Endothelial cell of umbilical vein (primary cell): ENCODE measurements around the gene ASTN1. TPM values are rescaled to one million over a fixed set of nuclear protein-coding genes. Genes with fewer than 3 reads are reported as not detected.

Experiments
- BruUV-seq: library from RNA; stranded (reverse); fragments of 400-500 nt; replicated peaks from 2 replicates; lab custom pipeline; 2021; lab: Mats Ljungman, UMichigan
- CTCF ChIA-PET: fragments of 300-600, 350-600 bp; sonication (Branson Sonifier 250); formaldehyde crosslinking; loops from one replicate; lab custom pipeline; 2021; ENCODE audit warnings: antibody characterized with exemption, inconsistent platforms; lab: Charles Lee
- POLR2A ChIA-PET: fragments of 300-600, 350-600 bp; sonication (Branson Sonifier 250); formaldehyde crosslinking; loops from one replicate; lab custom pipeline; 2021; ENCODE audit warnings: antibody characterized with exemption, inconsistent platforms; lab: Charles Lee
- DNase-seq: peaks from one replicate; pipeline ENCODE4 v3.0.0-alpha.2; 2011; ENCODE audit warnings: low read depth, low spot score
- FAIRE-seq: peaks from 2 replicates; lab custom pipeline; 2011; peaks lifted over from hg19 to GRCh38; lab: Jason Lieb, UNC
- H2AFZ ChIP-seq: 2 replicates; pipeline ENCODE4 v1.6.0; 2012; ENCODE audit warnings: low read depth, low read length, control low read depth, inconsistent platforms
- H3K27ac ChIP-seq: 2 replicates; pipeline ENCODE4 v1.5.1; 2011; ENCODE audit warnings: low read depth, mild to moderate bottlenecking, control low read depth, low read length, moderate library complexity; ENCODE audit not compliant: insufficient read depth
- H3K27me3 ChIP-seq, 2 experiments: 2 replicates each; pipeline versions ENCODE4 v1.6.0 to v1.6.1; 2011; ENCODE audit warnings: low read length in 2 of 2, mixed read lengths in 1 of 2; ENCODE audit not compliant: control insufficient read depth in 2 of 2, insufficient read depth in 2 of 2
- H3K36me3 ChIP-seq, 2 experiments: 2 replicates in 1 of 2; 3 replicates in 1 of 2; pipeline ENCODE4 v1.5.1; 2011; ENCODE audit warnings: low read length in 2 of 2, mild to moderate bottlenecking in 1 of 2, moderate library complexity in 1 of 2; ENCODE audit not compliant: control insufficient read depth in 2 of 2, insufficient read depth in 2 of 2; ENCODE audit errors: extremely low read depth in 1 of 2
- H3K4me1 ChIP-seq: 3 replicates; pipeline ENCODE4 v1.5.1; 2011; ENCODE audit warnings: mild to moderate bottlenecking, low read length; ENCODE audit not compliant: control insufficient read depth, insufficient read depth; ENCODE audit errors: extremely low read depth
- H3K4me2 ChIP-seq: 2 replicates; pipeline ENCODE4 v1.6.1; 2011; ENCODE audit warnings: low read length, control low read depth, mixed read lengths; ENCODE audit not compliant: insufficient read depth
- H3K4me3 ChIP-seq, 3 experiments: fragments of 200-600 bp in 1 of 3; sonication (generic), shearing (Covaris generic) in 1 of 3; replicated peaks in 1 of 3; 2 replicates each; pipeline ENCODE4 v1.5.1; 2011 to 2016; ENCODE audit warnings: control low read depth in 3 of 3, low read length in 3 of 3, mild to moderate bottlenecking in 2 of 3, inconsistent platforms in 1 of 3, low read depth in 1 of 3, moderate library complexity in 1 of 3; ENCODE audit not compliant: insufficient read depth in 1 of 3
- H3K79me2 ChIP-seq: 2 replicates; pipeline ENCODE4 v1.6.0; 2012; ENCODE audit warnings: low read length, inconsistent platforms; ENCODE audit not compliant: control insufficient read depth, insufficient read depth
- H3K9ac ChIP-seq: replicated peaks from 2 replicates; pipeline ENCODE3; 2011; ENCODE audit warnings: low read length, control low read depth; ENCODE audit not compliant: insufficient read depth; ENCODE audit errors: extremely low read depth
- H3K9me1 ChIP-seq: replicated peaks from 3 replicates; pipeline ENCODE4 v1.6.0; 2011; ENCODE audit warnings: mild to moderate bottlenecking, low read length; ENCODE audit not compliant: control insufficient read depth, insufficient read depth; ENCODE audit errors: extremely low read depth
- H3K9me3 ChIP-seq: replicated peaks from 2 replicates; pipeline ENCODE4 v1.5.1; 2012; ENCODE audit warnings: low read length, inconsistent platforms; ENCODE audit not compliant: control insufficient read depth, insufficient read depth
- H4K20me1 ChIP-seq: replicated peaks from 2 replicates; pipeline ENCODE3; 2011; ENCODE audit warnings: mild to moderate bottlenecking, low read length; ENCODE audit not compliant: control insufficient read depth, insufficient read depth; ENCODE audit errors: extremely low read depth
- CTCF ChIP-seq, 2 donors: IDR thresholded peaks; 1 replicate in 1 of 2; 2 replicates in 1 of 2; pipeline ENCODE4 v1.5.1; 2011; ENCODE audit warnings: low read length in 2 of 2, mild to moderate bottlenecking in 2 of 2, moderate library complexity in 2 of 2, control low read depth in 1 of 2, inconsistent platforms in 1 of 2, low read depth in 1 of 2; ENCODE audit not compliant: insufficient read depth in 1 of 2; ENCODE audit errors: extremely low read depth in 1 of 2
- EZH2 ChIP-seq: IDR thresholded peaks from 2 replicates; pipeline ENCODE4 v1.6.1; 2012; ENCODE audit warnings: borderline replicate concordance, low read depth, mild to moderate bottlenecking, moderate library complexity, low read length, inconsistent platforms; ENCODE audit not compliant: severe bottlenecking
- FOS ChIP-seq: IDR thresholded peaks from 2 replicates; pipeline ENCODE4 v1.6.1; 2011; ENCODE audit warnings: mild to moderate bottlenecking, low read length, moderate library complexity, borderline replicate concordance; ENCODE audit not compliant: insufficient read depth
- GATA2 ChIP-seq: IDR thresholded peaks from 2 replicates; pipeline ENCODE4 v1.7.0; 2011; ENCODE audit warnings: low read depth, mild to moderate bottlenecking, moderate library complexity, mixed read lengths, low read length; ENCODE audit not compliant: insufficient read length, insufficient read depth
- JUN ChIP-seq: IDR thresholded peaks from 2 replicates; pipeline ENCODE4 v1.6.1; 2011; ENCODE audit warnings: borderline replicate concordance, low read depth; ENCODE audit not compliant: insufficient read length, insufficient read depth
- MAX ChIP-seq: IDR thresholded peaks from 2 replicates; pipeline ENCODE4 v1.6.1; 2011; ENCODE audit not compliant: insufficient read depth, insufficient read length
- MYC ChIP-seq: IDR thresholded peaks from one replicate; pipeline ENCODE4 v1.6.1; 2011; ENCODE audit warnings: mild to moderate bottlenecking, low read depth, low read length
- POLR2A ChIP-seq: IDR thresholded peaks from 2 replicates; pipeline ENCODE4 v1.6.1; 2012; ENCODE audit warnings: low read depth, mild to moderate bottlenecking, control low read depth, low read length
- POLR2AphosphoS5 ChIP-seq: IDR thresholded peaks from 2 replicates; pipeline ENCODE4 v1.6.1; 2012; ENCODE audit warnings: low read depth, mild to moderate bottlenecking, control low read depth, low read length, moderate library complexity; ENCODE audit not compliant: insufficient read depth
- dilution Hi-C: fragments of 300-500 bp; cut with MboI; formaldehyde crosslinking; loops from one replicate; pipeline ENCODE4 v1.15.0; 2019; ENCODE audit warnings: low sequenced_read_pairs; ENCODE audit not compliant: extremely low pct_ligation_motif_present
- intact Hi-C: fragments of 100-400 bp; cut with micrococcal nuclease; formaldehyde crosslinking; loops from one replicate; pipeline ENCODE4 v1.10.0; 2022
- polyA plus RNA-seq, 4 experiments: library from polyadenylated mRNA; depleted of rRNA in 3 of 4; stranded (reverse) in 3 of 4; unstranded in 1 of 4; fragments of >200 nt; gene quantifications; 2 replicates each; pipeline versions ENCODE4 v1.2.1 to v1.2.3, GENCODE V29; 2011 to 2012; ENCODE audit warnings: missing spikeins in 1 of 4
- total RNA-seq: library from RNA; stranded (reverse); gene quantifications from 2 replicates; pipeline ENCODE4 v1.2.3, GENCODE V29; 2021

Gene ASTN1
- total and polyA plus RNA-seq, 2 donors (not counting 3 experiments of a cell fraction or from before 2014, with no cell fraction given), result 0.04 TPM; not detected in 1

- Histone ChIP-seq H3K4me3 (no peak overlapping the region), H3K9me3 (peaks cover 2% of the 10 kb centered on the region), H2AFZ (no peak overlapping the region), H3K79me2 (no peaks in the 10 kb centered on the region), H3K36me3 (no peaks in the 10 kb centered on the region), H3K27me3 (no peaks in the 10 kb centered on the region), H3K9ac (no peak overlapping the region), H3K27ac (no peak overlapping the region), H3K4me2 (no peak overlapping the region), H3K4me1 (no peaks in the 10 kb centered on the region), H4K20me1 (no peaks in the 10 kb centered on the region), H3K9me1 (no peaks in the 10 kb centered on the region)
- ChIA-PET CTCF (no interaction called here), POLR2A (no interaction called here)
- TF ChIP-seq CTCF (IDR thresholded peaks at IDR 0.05; ENCODE audit: extremely low read depth in 1 of 2, insufficient read depth in 1 of 2, low read depth in 1 of 2, low read length in 2 of 2), result no peak
- TF ChIP-seq JUN, result no peak
- TF ChIP-seq MYC, result no peak
- TF ChIP-seq POLR2AphosphoS5, result no peak
- dilution Hi-C loops (no loop called here), intact Hi-C loops (no loop called here)
- FAIRE-seq (no peak), DNase-seq (no peak)
- no TSS peak for BruUV-seq
Measured at GRCh38 chr1:176816232-176816631, 348.3 kb downstream of the ASTN1 start.

GRCh38 chr1:176815621-176816020, 348.9 kb downstream of the ASTN1 start:
- H3K4me3 ChIP-seq, result no peak overlapping the region
- no peak overlapping the region for H3K4me2 ChIP-seq
- H4K20me1 ChIP-seq, result no peaks in the 10 kb centered on the region
- TF ChIP-seq POLR2A (no peak), JUN (no peak), FOS (no peak), CTCF (IDR thresholded peaks at IDR 0.05; ENCODE audit: extremely low read depth in 1 of 2, insufficient read depth in 1 of 2, low read depth in 1 of 2, low read length in 2 of 2) (no peak), MYC (no peak), POLR2AphosphoS5 (no peak), GATA2 (no peak), EZH2 (no peak), MAX (no peak)
- FAIRE-seq, result no peak
- no peaks in the 10 kb centered on the region for H3K27me3 ChIP-seq
- H3K4me1 ChIP-seq, result no peaks in the 10 kb centered on the region
- H3K9me1 ChIP-seq, result no peaks in the 10 kb centered on the region
- H3K27ac ChIP-seq, result no peak overlapping the region
- peaks cover 2% of the 10 kb centered on the region for H3K9me3 ChIP-seq
- intact Hi-C loops (no loop called here), dilution Hi-C loops (no loop called here)
- no TSS peak for BruUV-seq
- DNase-seq, result no peak
- no peaks in the 10 kb centered on the region for H3K36me3 ChIP-seq
- ChIA-PET POLR2A (no interaction called here), CTCF (no interaction called here)
- H2AFZ ChIP-seq, result no peak overlapping the region
- no peak overlapping the region for H3K9ac ChIP-seq
- H3K79me2 ChIP-seq, result no peaks in the 10 kb centered on the region
